ENCODE data around the gene NAA60. TPM values are rescaled to one million over a fixed set of nuclear protein-coding genes. Genes with fewer than 3 reads are reported as not detected.
A peak's percentile ranks its signal among the peaks of the same experiment; 100 is the strongest.

The NAA60 gene
- total RNA-seq: 58.4 TPM

DNA sequence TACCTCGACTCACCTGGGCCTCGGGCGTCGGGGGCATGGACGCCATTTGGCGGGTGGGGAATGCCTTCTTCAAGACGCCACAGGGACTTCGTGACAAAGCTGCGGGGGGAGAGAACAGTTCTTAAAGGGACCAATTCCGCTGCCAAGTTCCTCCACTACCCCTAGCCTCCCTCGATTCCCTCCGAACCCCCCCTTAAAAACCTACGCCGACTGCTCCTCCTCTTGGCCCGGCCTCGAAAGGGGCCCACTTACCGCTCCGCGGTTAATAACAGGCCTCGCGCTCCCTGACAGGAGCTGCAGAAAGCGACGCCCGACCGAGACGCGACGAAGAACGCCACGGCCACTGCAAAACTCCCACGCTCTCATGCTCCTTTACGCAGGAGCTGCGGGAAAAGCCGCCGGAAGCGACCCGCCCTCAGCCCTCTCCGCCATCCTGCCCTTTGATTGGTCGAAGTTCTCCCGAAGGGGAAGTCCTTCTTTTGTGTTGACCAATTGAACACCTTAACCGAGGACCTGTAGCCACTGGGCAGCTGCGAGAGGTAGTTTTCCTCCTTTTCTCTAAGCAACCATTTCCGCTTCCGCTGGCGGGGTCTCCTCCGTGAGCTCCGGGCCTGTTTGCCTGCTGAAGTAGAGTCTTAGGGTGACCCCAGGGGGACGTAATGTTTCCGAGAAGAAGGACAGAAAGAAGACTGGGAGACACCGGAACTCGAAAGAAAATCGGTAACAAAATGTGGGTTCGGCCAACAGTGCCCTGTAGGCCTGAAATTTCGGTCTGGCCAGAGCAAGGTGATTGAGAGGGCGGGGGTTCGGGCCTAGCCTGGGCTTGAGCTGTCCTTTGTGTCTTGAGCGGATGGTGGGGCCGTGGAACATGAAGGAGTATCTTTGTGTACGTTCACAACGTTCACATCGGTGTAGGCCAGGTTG lies at the start of gene NAA60, which contains the start of gene ZNF597:
Gene NAA60, plus strand, starts transcription at position 573 of the 924 bp plus-strand sequence. CDS start 32,548 bp downstream, outside the sequence.
Gene ZNF597, minus strand, starts transcription at position 397 of the 924 bp plus-strand sequence. Its CDS starts 351 bp downstream, at position 46.
- intact Hi-C loops (cut with DNase I): no loop called here

DNA sequence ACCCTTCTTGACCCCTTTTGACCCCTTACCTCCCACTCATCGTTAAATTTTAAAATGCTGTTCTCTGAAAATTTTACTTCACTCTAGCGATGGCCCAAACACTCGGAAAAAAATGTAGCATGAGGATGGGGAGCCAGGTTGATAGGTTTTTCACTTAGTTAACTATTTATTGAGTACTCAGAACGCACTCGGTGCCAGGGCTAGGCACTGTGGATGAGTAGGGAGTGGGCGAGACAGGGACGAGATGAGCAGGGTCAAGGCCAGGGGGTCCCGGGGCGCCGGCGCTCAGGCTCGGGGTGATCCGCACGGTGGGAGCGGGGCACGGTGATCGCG lies 43.1 kb upstream of the NAA60 start:
- Histone ChIP-seq H3K36me3 (peaks cover 0 to 56% of the 10 kb centered on the region in 2 donors), H3K9me3 (peaks cover 6% of the 10 kb centered on the region)
- intact Hi-C loops (cut with DNase I): no loop called here

More for the DNA sequence above, at the start of gene NAA60, which contains the start of gene ZNF597:
- H3K4me1 ChIP-seq: peaks cover 7% of the 10 kb centered on the region
- no peaks in the 10 kb centered on the region for H3K27me3 ChIP-seq
- H3K27ac ChIP-seq: no peak within 1 kb of the TSS
- DNase-seq (ENCODE audit: extremely low spot score in 2 of 2): no peak
- H3K36me3 ChIP-seq: peaks cover 0 to 24% of the 10 kb centered on the region in 2 donors
- TF ChIP-seq, protein P1, sequence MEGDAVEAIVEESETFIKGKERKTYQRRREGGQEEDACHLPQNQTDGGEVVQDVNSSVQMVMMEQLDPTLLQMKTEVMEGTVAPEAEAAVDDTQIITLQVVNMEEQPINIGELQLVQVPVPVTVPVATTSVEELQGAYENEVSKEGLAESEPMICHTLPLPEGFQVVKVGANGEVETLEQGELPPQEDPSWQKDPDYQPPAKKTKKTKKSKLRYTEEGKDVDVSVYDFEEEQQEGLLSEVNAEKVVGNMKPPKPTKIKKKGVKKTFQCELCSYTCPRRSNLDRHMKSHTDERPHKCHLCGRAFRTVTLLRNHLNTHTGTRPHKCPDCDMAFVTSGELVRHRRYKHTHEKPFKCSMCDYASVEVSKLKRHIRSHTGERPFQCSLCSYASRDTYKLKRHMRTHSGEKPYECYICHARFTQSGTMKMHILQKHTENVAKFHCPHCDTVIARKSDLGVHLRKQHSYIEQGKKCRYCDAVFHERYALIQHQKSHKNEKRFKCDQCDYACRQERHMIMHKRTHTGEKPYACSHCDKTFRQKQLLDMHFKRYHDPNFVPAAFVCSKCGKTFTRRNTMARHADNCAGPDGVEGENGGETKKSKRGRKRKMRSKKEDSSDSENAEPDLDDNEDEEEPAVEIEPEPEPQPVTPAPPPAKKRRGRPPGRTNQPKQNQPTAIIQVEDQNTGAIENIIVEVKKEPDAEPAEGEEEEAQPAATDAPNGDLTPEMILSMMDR (IDR thresholded peaks at IDR 0.05): no peak
- peak; percentile 58 to 69 for TF ChIP-seq POLR2AphosphoS5 (IDR thresholded peaks at IDR 0.05; ENCODE audit: insufficient read depth in 1 of 2, low read depth in 1 of 2)
- H3K9me3 ChIP-seq: peaks cover 5% of the 10 kb centered on the region
- H3K4me3 ChIP-seq: peak within 1 kb of the TSS; percentile 52 to 59

DNA sequence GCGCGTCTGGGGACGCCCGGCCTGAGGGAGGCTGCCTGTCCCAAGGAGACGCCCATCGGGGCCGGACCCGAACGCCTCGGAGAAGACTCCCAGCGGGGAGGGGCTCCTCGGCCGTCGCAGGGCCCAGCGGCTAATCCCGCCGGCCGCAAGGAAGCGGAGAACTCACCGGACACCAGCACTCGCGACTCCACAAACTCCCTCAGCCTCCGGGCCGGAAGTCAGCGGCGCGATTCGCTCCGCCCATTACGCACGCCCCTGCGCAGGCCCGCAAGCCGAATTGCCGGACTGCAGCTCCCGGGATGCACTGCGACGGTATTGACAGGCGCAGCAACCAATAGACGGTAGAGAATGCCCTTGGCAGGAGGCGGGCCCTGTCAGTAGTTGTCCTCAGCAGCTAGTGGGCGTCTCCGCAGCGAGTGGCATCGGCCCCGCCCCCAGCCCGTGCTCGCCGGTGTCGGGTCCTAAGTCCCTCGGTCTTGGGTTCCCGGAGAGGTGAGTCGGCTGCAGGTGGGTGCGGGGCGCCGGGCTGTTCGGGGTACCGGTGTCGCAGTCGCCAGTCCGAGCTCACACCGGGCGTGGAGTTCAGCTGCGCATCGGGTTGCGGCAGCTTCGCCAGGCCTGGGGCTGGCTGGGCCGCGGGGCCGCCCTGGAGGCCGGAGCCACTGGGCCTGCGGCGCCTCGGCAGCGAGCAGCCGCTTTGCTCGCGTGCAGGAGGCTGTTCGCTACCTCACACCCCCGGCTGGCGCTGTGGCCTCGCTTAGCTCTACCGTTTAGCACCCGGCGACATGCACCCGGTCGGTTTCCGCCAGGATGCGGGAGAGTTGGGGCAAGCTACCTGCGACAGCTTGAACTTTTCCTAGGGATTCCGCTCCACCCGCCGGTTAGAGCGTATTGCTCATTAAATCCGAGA lies 42.4 kb upstream of the NAA60 start, which contains the start of the genes ZNF174 and ZSCAN32:
Gene ZNF174, plus strand, starts transcription at position 437 of the 910 bp plus-strand sequence. CDS start 790 bp downstream, outside the sequence.
Gene ZSCAN32, minus strand, starts transcription at position 226 of the 910 bp plus-strand sequence. CDS start 3,447 bp downstream, outside the sequence.
- peak; percentile 99 for DNase-seq (ENCODE audit: extremely low spot score in 2 of 2)
- H3K36me3 ChIP-seq: peaks cover 0 to 56% of the 10 kb centered on the region in 2 donors
- intact Hi-C loops (cut with DNase I): no loop called here
- H3K9me3 ChIP-seq: peaks cover 12% of the 10 kb centered on the region
- H3K27ac ChIP-seq: peak within 1 kb of the TSS; percentile 70
- H3K4me3 ChIP-seq: peak within 1 kb of the TSS; percentile 72 to 98
- peaks cover 34% of the 10 kb centered on the region for H3K4me1 ChIP-seq
- TF ChIP-seq POLR2A (IDR thresholded peaks at IDR 0.05) (peak in 1 of 2 donors; percentile 30), POLR2AphosphoS5 (IDR thresholded peaks at IDR 0.05; ENCODE audit: insufficient read depth in 1 of 2, low read depth in 1 of 2) (peak; percentile 86 to 98)
- TF ChIP-seq, protein P1 (IDR thresholded peaks at IDR 0.05): no peak
- no peaks in the 10 kb centered on the region for H3K27me3 ChIP-seq

More for the DNA sequence above, 43.1 kb upstream of the NAA60 start:
- TF ChIP-seq POLR2AphosphoS5 (IDR thresholded peaks at IDR 0.05; ENCODE audit: insufficient read depth in 1 of 2, low read depth in 1 of 2) (no peak), POLR2A (IDR thresholded peaks at IDR 0.05) (no peak)
- TF ChIP-seq, protein P1 (IDR thresholded peaks at IDR 0.05): no peak
- Histone ChIP-seq H3K4me3 (peak overlapping the region; percentile 72 to 98), H3K4me1 (peaks cover 34% of the 10 kb centered on the region), H3K27me3 (no peaks in the 10 kb centered on the region), H3K27ac (peak overlapping the region; percentile 31)
- no peak for DNase-seq (ENCODE audit: extremely low spot score in 2 of 2)

DNA sequence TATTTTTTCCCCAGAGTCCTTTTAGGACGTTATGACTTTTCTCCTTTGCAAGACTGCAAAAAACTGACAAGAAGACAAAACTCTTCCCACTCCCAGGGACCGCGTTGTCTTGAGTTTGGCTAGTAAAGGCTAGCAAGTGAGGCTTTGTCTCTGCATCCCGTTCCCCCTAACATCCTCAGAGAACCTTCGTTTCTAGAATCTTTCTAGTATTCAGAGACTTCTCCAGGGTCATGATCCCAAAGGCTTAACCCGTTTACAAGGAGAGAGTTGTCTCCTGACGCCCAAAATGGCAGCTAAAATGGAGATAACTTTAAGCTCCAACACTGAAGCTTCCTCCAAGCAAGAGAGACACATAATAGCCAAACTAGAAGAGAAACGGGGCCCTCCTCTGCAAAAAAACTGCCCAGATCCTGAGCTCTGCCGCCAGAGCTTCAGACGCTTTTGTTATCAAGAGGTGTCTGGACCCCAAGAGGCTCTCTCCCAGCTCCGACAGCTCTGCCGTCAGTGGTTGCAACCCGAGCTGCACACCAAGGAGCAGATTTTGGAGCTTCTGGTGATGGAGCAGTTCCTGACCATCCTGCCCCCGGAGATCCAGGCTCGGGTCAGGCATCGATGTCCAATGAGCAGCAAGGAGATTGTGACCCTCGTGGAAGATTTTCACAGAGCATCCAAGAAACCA lies 41.6 kb upstream of the NAA60 start:
- H3K36me3 ChIP-seq: peaks cover 0 to 56% of the 10 kb centered on the region in 2 donors
- H3K27ac ChIP-seq: peak overlapping the region; percentile 70
- no peak for TF ChIP-seq POLR2A (IDR thresholded peaks at IDR 0.05)
- TF ChIP-seq, protein P1 (IDR thresholded peaks at IDR 0.05): no peak
- TF ChIP-seq POLR2AphosphoS5 (IDR thresholded peaks at IDR 0.05; ENCODE audit: insufficient read depth in 1 of 2, low read depth in 1 of 2): no peak
- H3K4me3 ChIP-seq: peak overlapping the region; percentile 72 to 98
- intact Hi-C loops (cut with DNase I): no loop called here
- DNase-seq (ENCODE audit: extremely low spot score in 2 of 2): no peak
- H3K4me1 ChIP-seq: peaks cover 34% of the 10 kb centered on the region
- H3K9me3 ChIP-seq: peaks cover 21% of the 10 kb centered on the region
- H3K27me3 ChIP-seq: no peaks in the 10 kb centered on the region

Data from vagina (tissue), 2 donors.